NCI-H2196 treated with DMSO at 0.1 percent for 48 hours (cell line): ENCODE data around the gene DIAPH2.

Experiments
- DNase-seq: peaks from one replicate; lab custom pipeline; 2025; ENCODE audit not compliant: unreplicated experiment; lab: John Stamatoyannopoulos, UW

Gene DIAPH2

GRCh38 chrX:96929036-96929435, 244.4 kb downstream of the DIAPH2 start:
- no peak for DNase-seq

GRCh38 chrX:96957718-96958117, 273.1 kb downstream of the DIAPH2 start:
- no peak for DNase-seq

GRCh38 chrX:96971812-96972211, 287.2 kb downstream of the DIAPH2 start:
- no peak for DNase-seq

- no peak for DNase-seq
Measured at GRCh38 chrX:96978906-96979305, 294.3 kb downstream of the DIAPH2 start.

- DNase-seq = no peak
Measured at GRCh38 chrX:96979766-96980165, 295.1 kb downstream of the DIAPH2 start.

GRCh38 chrX:96982161-96982560, 297.5 kb downstream of the DIAPH2 start:
- no peak for DNase-seq

GRCh38 chrX:96984538-96984937, 299.9 kb downstream of the DIAPH2 start:
- no peak for DNase-seq

- no peak for DNase-seq
Measured at GRCh38 chrX:96985046-96985445, 300.4 kb downstream of the DIAPH2 start.

- DNase-seq = no peak
Measured at GRCh38 chrX:96987228-96987627, 302.6 kb downstream of the DIAPH2 start.

- no peak for DNase-seq
Measured at GRCh38 chrX:96989830-96990571, 305.4 kb downstream of the DIAPH2 start.

- DNase-seq = no peak
Measured at GRCh38 chrX:96994093-96994492, 309.5 kb downstream of the DIAPH2 start.

GRCh38 chrX:96997196-96997595, 312.6 kb downstream of the DIAPH2 start:
- no peak for DNase-seq

GRCh38 chrX:97000682-97001368, 316.2 kb downstream of the DIAPH2 start:
- DNase-seq = no peak

GRCh38 chrX:97006167-97006566, 321.5 kb downstream of the DIAPH2 start:
- no peak for DNase-seq

- DNase-seq = no peak
Measured at GRCh38 chrX:97009391-97009790, 324.7 kb downstream of the DIAPH2 start.

GRCh38 chrX:97011540-97011939, 326.9 kb downstream of the DIAPH2 start:
- DNase-seq = no peak

GRCh38 chrX:97016106-97016505, 331.5 kb downstream of the DIAPH2 start:
- DNase-seq = no peak

GRCh38 chrX:97021680-97022079, 337.0 kb downstream of the DIAPH2 start:
- no peak for DNase-seq

- DNase-seq = peak; percentile 0
Measured at GRCh38 chrX:97026406-97026805, 341.8 kb downstream of the DIAPH2 start.

GRCh38 chrX:97027384-97027922, 342.8 kb downstream of the DIAPH2 start:
- DNase-seq = peak; percentile 48

GRCh38 chrX:97030463-97030862, 345.8 kb downstream of the DIAPH2 start:
- no peak for DNase-seq

- no peak for DNase-seq
Measured at GRCh38 chrX:97030947-97031346, 346.3 kb downstream of the DIAPH2 start.
